NCI-H82 treated with DMSO at 0.1 percent for 48 hours (cell line): Measurements from ENCODE around the gene LANCL2.
"Not testable (repeated sequence)": the region's sequence is repeated elsewhere in the genome, so short reads cannot be mapped to it uniquely, and the experiment has no call there.

Experiments
- DNase-seq: peaks from one replicate; lab custom pipeline; 2025; ENCODE audit not compliant: unreplicated experiment; lab: John Stamatoyannopoulos, UW

Gene LANCL2

DNA sequence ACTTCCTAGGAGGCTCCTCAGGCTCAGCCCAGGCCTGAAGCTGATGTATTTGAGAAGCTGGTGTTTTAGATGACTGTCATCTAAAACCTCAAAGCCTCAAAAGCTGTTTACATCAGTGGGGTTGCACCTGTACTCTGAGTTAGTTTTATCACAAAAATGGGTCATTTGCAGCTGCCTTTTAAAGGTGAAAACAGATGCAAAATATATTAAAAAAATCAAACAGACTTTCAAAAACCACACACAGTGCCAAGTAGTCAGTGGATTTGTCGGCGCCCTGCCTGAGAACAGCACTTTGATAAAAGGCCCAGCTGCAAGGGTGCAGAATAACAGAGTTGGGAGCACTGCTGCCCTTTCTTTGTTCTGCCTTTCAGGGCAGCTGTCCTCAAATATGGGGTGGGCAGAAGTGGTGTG is 104.1 kb downstream of the LANCL2 start:
- DNase-seq, result no peak

GRCh38 chr7:55469721-55470120 is 104.6 kb downstream of the LANCL2 start:
- DNase-seq, result no peak

DNA sequence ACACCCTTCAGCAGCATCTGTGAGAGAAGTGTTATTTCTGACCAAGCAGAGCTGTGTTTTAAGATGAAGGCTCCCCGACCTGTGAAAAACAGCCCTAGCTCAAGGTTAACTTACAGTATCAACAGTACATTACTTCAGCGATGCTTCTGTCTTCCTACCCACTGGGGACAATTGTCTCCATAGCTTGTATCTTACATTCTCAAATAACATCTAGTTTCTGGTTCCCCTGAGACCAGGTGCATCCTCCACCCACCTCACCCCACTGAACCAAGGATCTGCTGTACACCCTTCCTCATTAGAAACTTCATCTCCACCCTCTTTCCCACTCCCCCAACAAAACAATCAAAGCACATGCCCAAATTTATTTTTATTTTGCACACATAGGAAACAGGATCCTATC is 105.1 kb downstream of the LANCL2 start:
- DNase-seq, result no peak

DNA sequence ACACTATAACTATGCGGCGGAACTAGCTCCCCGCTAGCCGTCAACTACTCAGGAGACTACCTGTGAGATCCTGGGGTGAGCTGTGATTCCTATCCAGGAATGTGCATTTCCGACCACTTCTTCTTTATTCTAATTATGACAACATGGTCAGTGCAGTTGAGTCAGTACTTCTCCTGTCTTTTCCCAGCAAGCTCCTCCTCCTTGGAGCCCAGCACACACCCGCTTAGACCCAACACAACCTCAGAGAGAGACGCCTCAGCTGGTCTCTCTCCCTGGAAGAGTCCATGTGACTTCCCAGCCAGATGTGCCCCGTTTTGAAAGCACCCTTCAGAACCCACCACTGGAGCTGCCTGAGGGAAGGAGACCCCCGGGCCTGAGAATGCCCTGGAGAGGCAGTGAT is 106.5 kb downstream of the LANCL2 start:
- not testable (repeated sequence) for DNase-seq

- not testable (repeated sequence) for DNase-seq
Observed at GRCh38 chr7:55472406-55472805, 107.3 kb downstream of the LANCL2 start.

- no peak for DNase-seq
Observed at GRCh38 chr7:55472928-55473725, 108.0 kb downstream of the LANCL2 start.

DNA sequence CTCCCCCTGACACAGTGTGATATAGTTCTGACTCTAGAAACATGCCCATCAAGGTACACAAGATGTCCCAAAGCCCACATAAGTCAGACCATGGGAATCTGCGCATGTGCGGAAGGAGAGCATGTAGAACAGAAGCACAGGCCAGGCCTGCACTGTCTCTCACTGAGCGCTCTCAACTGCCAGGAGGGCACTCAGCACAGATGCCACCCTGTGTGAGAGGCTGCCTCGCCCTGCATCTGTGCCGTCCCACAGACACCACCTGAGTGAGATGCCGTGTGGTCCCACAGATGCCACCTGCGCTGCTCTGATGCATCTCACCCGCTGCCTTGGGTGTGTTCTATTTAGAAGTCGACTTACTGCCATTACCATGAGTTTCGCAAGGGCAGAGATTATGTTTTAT is 108.8 kb downstream of the LANCL2 start:
- no peak for DNase-seq

GRCh38 chr7:55474944-55475854 is 110.1 kb downstream of the LANCL2 start:
- DNase-seq, result no peak

DNA sequence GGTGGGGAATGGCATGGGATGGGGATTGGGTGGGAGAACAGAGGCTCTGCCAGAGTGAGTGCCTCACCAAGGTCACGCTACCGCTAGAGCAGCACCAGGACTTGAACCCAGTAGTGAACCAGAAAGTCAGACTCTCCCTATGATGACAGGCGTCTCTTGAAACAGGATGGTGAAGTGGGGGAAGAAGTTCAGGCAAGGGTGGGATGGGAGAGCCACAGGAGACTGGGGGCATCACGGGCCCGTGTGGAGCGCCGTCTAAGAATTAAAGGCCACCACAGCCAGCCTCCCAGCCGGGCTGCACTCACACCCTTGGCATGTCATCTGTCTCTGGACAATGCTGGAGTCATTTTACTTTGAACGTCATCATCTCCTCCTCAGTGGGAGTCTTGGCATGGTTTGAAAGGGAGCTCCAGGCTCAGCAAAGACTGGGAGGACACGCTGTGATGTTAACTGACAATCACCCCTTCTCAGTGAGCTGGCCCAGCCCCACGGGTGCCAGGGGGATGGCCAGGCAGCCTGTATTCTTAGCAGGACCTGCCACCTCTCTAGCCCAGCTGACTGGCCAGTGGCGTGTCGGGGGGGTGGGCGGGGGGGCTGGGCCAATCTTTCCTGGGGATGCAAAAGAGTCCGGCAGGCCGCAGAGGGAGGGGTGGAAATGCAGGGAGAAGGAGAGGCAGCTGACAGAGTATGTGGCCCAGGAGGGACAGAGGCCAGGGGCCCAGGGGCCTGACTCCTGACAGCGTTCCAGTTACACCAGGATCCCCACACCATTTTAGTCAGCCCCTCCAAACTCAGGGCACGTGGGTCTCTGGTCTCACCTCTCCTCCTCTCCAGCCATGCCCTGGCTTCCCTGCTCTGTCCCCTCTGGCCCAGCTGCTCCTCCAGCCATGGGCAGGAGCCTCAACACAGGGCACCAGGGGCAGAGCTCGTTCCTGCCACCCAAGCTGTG is 111.0 kb downstream of the LANCL2 start:
- no peak for DNase-seq

GRCh38 chr7:55476852-55477780 is 112.0 kb downstream of the LANCL2 start:
- no peak for DNase-seq

DNA sequence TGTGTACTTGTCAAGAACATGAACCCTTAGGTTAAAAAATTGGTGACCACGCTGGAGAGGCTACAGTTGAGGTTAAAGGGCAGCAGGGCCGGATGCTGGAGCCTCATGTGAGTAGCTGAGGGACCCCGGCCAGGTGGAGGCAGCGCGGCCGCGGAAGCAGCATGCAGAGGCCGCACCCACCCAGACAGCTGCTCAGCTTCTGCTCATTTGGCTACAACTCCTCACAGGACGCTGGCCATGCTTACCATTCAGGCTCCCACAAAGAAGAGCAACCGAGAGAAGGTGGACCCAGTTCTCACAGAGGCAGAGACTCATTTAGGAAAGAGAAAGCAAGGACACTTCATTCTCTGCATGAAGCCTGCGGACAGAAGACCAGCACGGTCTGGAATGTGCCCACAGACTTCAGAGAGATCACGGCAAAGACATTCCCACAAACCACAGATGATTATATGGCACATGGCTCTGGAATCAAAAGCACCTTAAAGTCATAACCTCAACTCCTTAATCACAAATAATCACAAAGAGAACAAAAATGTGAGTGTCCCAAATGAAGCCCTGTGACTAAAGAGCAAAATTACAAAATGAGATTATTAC is 112.7 kb downstream of the LANCL2 start:
- DNase-seq, result no peak

DNA sequence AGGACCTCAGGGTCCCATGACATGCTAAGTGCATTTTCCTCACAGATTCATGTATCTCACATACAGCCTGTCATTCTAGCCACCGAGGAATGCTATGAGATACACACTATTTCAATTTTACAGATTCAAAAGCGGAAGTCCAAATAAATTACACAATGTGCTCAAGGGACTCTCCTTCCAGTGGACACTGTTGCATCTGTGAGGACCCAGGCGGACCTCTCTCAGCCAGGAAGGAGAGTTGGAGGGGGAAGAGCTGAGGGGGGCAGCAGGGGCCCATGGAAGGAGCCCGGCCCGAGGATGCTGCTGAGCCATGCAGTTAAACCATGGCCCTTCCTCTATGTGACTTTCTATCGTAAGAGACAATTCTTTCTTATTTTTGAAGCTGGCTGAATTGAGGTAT is 113.6 kb downstream of the LANCL2 start:
- no peak for DNase-seq

DNA sequence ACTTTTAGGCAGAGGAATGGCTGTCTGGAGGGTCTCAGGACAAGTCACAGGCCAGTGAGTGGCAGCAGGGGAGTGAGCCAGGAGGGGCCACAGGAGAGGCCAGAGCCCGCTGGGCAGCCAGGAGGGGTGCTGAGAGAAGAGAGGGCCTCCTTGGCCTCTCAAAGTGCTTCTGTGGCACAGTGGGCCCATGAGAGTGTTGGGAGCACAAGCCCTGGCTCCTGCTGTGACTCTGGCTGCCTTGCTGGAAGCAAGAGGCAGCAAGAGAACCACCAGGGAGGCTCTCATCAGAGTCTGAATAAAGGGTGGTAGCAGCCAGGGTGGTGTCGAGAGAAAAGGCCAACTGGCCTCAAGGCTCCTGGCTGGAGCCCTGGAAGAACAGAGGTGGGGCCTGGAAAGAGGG is 116.0 kb downstream of the LANCL2 start:
- DNase-seq, result no peak

DNA sequence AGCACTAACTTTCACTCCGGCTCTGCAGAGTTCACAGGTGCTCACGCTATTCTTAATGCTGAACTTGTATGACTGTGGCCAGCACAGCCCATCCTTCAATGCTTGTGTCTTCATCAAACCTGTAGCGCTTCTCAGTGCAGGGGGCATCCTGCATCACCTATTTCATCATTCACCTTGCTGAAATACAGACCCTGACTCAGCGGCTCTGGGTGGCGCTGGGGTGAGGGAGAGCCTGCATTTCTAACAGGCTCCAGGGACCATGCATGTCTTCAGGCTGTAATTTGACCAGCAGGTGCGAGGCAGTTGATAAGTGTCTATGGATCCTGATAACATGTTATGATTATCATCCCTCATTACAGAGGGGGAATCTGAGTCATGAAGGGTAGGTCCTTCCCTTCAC is 117.9 kb downstream of the LANCL2 start:
- DNase-seq, result no peak
